ENCODE results near the gene VPS52. TPM values are rescaled to one million over a fixed set of nuclear protein-coding genes. Genes with fewer than 3 reads are reported as not detected.

Gene VPS52
- total and polyA plus RNA-seq, 2 donors (not counting 1 experiment from before 2014, with no cell fraction given), result 100 to 144 TPM

DNA sequence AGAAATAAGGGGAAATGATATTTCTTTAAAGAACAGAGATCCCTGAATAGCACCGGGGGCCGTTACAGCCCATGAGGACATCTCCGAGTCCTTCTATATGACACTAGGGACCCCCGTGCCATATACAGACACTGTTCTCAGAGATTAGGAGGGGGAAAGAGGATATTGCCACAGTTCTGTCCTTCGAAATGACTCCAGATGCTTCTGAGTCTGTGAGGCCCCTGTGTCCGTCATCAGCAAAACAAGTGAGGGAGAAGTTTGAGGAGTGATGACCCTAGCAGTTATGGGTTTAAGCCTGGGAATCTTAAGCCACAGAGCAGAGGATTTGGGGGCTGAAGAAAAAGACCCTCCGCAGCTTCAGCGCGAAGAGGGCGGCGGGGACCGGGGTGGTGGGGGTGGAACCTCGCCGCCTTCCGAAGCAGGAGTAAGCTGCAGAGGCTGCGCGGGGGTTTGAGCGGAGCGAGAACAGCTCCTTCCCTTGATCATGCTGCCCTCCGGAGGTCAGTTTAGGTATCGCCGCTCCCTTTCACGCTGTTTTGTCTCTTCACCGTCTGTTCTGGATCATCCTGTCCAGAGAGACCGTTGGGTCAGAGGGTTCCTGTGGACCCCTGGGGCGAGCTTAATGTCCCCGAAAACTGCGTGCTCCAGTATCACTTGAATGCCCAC, 23.6 kb downstream of the VPS52 start:
- H3K27ac Mint-ChIP-seq, result peak overlapping the region; percentile 97
- TF ChIP-seq, protein P1, sequence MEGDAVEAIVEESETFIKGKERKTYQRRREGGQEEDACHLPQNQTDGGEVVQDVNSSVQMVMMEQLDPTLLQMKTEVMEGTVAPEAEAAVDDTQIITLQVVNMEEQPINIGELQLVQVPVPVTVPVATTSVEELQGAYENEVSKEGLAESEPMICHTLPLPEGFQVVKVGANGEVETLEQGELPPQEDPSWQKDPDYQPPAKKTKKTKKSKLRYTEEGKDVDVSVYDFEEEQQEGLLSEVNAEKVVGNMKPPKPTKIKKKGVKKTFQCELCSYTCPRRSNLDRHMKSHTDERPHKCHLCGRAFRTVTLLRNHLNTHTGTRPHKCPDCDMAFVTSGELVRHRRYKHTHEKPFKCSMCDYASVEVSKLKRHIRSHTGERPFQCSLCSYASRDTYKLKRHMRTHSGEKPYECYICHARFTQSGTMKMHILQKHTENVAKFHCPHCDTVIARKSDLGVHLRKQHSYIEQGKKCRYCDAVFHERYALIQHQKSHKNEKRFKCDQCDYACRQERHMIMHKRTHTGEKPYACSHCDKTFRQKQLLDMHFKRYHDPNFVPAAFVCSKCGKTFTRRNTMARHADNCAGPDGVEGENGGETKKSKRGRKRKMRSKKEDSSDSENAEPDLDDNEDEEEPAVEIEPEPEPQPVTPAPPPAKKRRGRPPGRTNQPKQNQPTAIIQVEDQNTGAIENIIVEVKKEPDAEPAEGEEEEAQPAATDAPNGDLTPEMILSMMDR (IDR thresholded peaks at IDR 0.05), result peak; percentile 97
- no peak for TF ChIP-seq EZH2 (IDR thresholded peaks at IDR 0.05; ENCODE audit: borderline replicate concordance, insufficient read depth, low read depth, low read length, poor library complexity, severe bottlenecking)
- 0% methylated on average over 24 of the region's 28 CpGs for WGBS (ENCODE audit: insufficient coverage)
- Histone ChIP-seq H3K27ac (ENCODE audit: low read length in 2 of 2) (peak overlapping the region; percentile 75 to 88), H3K9ac (ENCODE audit: low read length) (peak overlapping the region; percentile 73), H3K79me2 (ENCODE audit: control insufficient read depth, insufficient read depth, low read length) (peaks cover 9% of the 10 kb centered on the region), H4K20me1 (ENCODE audit: control insufficient read depth, insufficient read depth, low read length, poor library complexity, severe bottlenecking) (no peaks in the 10 kb centered on the region), H3K4me1 (ENCODE audit: control insufficient read depth in 2 of 2, insufficient read depth in 2 of 2, low read length in 2 of 2) (peaks cover 12 to 24% of the 10 kb centered on the region in 2 donors), H3K4me3 (ENCODE audit: control extremely low read depth in 1 of 5, extremely low read depth in 1 of 5, insufficient read depth in 1 of 5, low read depth in 2 of 5, low read length in 4 of 5) (peak overlapping the region; percentile 63 to 77 (median 74)), H2AFZ (ENCODE audit: insufficient read depth, low read depth, low read length, poor library complexity, severe bottlenecking) (peak overlapping the region; percentile 87), H3K4me2 (replicated peaks; ENCODE audit: low read depth, low read length, poor library complexity, severe bottlenecking) (peak overlapping the region; percentile 98), H3K9me3 (ENCODE audit: control extremely low read depth in 1 of 3, control insufficient read depth in 2 of 3, insufficient read depth in 1 of 3, low read length in 2 of 3) (no peaks in the 10 kb centered on the region), H3K27me3 (replicated peaks in 1 of 4; ENCODE audit: control extremely low read depth in 1 of 4, control insufficient read depth in 3 of 4, insufficient read depth in 4 of 4, low read length in 3 of 4) (peaks cover 0 to 4% (median 0%) of the 10 kb centered on the region in 4 experiments), H3K36me3 (replicated peaks in 1 of 2; ENCODE audit: control extremely low read depth in 1 of 2, control insufficient read depth in 1 of 2, extremely low read depth in 1 of 2, insufficient read depth in 2 of 2, low read length in 1 of 2) (peaks cover 0 to 9% of the 10 kb centered on the region in 2 experiments)
- H3K27me3 Mint-ChIP-seq, result peaks cover 9% of the 10 kb centered on the region
- CTCF ChIA-PET, result interaction anchor here (0.7 to 6.0 kb wide), 50 partner anchors 9 to 834 kb away, joined by 3 to 80 read pairs (median 5); partner anchors contain the start of genes B3GALT4, HLA-DPB1, HSD17B8 and PFDN6
- peak overlapping the region; percentile 97 for H3K4me3 Mint-ChIP-seq
- no peaks in the 10 kb centered on the region for H3K9me3 Mint-ChIP-seq (ENCODE audit: insufficient read depth)
- ATAC-seq (ENCODE audit: low read depth) (peak; percentile 48), DNase-seq (peak; percentile 94)
- intact Hi-C loops (cut with micrococcal nuclease), result loop anchor here (1.0 to 10.0 kb wide), 9 partner anchors 41 to 353 kb away; partner anchors contain the start of genes HLA-DMB, PFDN6, RGL2 and WDR46
- POLR2A ChIA-PET, result interaction anchor here (0.5 to 1.7 kb wide), 17 partner anchors 23 to 410 kb away, joined by 3 to 12 read pairs (median 3); partner anchors contain the start of genes B3GALT4, HLA-DPB1, HSD17B8 and RING1
- peaks cover 31% of the 10 kb centered on the region for H3K4me1 Mint-ChIP-seq

DNA sequence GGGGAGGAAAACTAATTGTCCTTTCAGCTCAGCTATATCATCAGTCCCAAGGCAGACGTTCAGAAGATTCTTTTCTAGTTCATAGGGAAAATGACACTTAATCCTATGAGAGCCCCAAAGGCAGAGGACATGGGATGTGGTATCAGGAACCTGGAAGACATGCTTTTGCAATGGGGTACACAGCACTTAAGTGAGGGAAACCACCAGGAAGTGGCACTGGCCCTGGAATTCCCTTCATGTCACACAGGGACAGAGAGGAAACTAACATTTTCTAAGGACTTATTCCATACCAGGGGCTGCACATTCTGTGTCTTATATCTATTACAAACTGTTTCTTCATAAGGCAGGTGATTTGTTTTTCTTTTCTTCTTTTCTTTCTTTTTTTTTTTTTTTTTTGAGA, 28.2 kb downstream of the VPS52 start:
- CTCF ChIA-PET, result no interaction called here
- H3K27ac Mint-ChIP-seq, result no peak overlapping the region

More for the DNA sequence above, 28.2 kb downstream of the VPS52 start:
- WGBS (ENCODE audit: insufficient coverage), result no CpG with 5 or more reads among the region's 1 CpG
- Histone ChIP-seq H4K20me1 (ENCODE audit: control insufficient read depth, insufficient read depth, low read length, poor library complexity, severe bottlenecking) (no peaks in the 10 kb centered on the region), H3K27ac (ENCODE audit: low read length in 2 of 2) (no peak overlapping the region), H3K4me2 (replicated peaks; ENCODE audit: low read depth, low read length, poor library complexity, severe bottlenecking) (no peak overlapping the region), H3K36me3 (replicated peaks in 1 of 2; ENCODE audit: control extremely low read depth in 1 of 2, control insufficient read depth in 1 of 2, extremely low read depth in 1 of 2, insufficient read depth in 2 of 2, low read length in 1 of 2) (no peaks in the 10 kb centered on the region), H3K4me1 (ENCODE audit: control insufficient read depth in 2 of 2, insufficient read depth in 2 of 2, low read length in 2 of 2) (peaks cover 4 to 6% of the 10 kb centered on the region in 2 donors), H3K79me2 (ENCODE audit: control insufficient read depth, insufficient read depth, low read length) (no peaks in the 10 kb centered on the region), H3K9ac (ENCODE audit: low read length) (no peak overlapping the region), H3K9me3 (ENCODE audit: control extremely low read depth in 1 of 3, control insufficient read depth in 2 of 3, insufficient read depth in 1 of 3, low read length in 2 of 3) (no peaks in the 10 kb centered on the region), H3K27me3 (replicated peaks in 1 of 4; ENCODE audit: control extremely low read depth in 1 of 4, control insufficient read depth in 3 of 4, insufficient read depth in 4 of 4, low read length in 3 of 4) (peaks cover 0 to 8% (median 0%) of the 10 kb centered on the region in 4 experiments), H2AFZ (ENCODE audit: insufficient read depth, low read depth, low read length, poor library complexity, severe bottlenecking) (no peak overlapping the region), H3K4me3 (ENCODE audit: control extremely low read depth in 1 of 5, extremely low read depth in 1 of 5, insufficient read depth in 1 of 5, low read depth in 2 of 5, low read length in 4 of 5) (no peak overlapping the region)
- peaks cover 30% of the 10 kb centered on the region for H3K27me3 Mint-ChIP-seq
- ATAC-seq (ENCODE audit: low read depth) (no peak), DNase-seq (no peak)
- H3K4me3 Mint-ChIP-seq, result no peak overlapping the region
- POLR2A ChIA-PET, result interaction anchor here (0.7 kb wide), 1 partner anchor 270 kb away, joined by 7 read pairs; no protein-coding TSS in a partner anchor
- no peaks in the 10 kb centered on the region for H3K9me3 Mint-ChIP-seq (ENCODE audit: insufficient read depth)
- H3K4me1 Mint-ChIP-seq, result peaks cover 9% of the 10 kb centered on the region
- intact Hi-C loops (cut with micrococcal nuclease), result loop anchor here (10.0 kb wide), 1 partner anchor 349 kb away; no protein-coding TSS in a partner anchor
- no peak for TF ChIP-seq EZH2 (IDR thresholded peaks at IDR 0.05; ENCODE audit: borderline replicate concordance, insufficient read depth, low read depth, low read length, poor library complexity, severe bottlenecking)
- TF ChIP-seq, protein P1 (IDR thresholded peaks at IDR 0.05), result no peak

Data from B cell (primary cell).